Left renal cortex interstitium (tissue), 4 donors: Measurements from ENCODE around the gene GPSM3. TPM values are rescaled to one million over a fixed set of nuclear protein-coding genes. Genes with fewer than 3 reads are reported as not detected.
A peak's percentile ranks its signal among the peaks of the same experiment; 100 is the strongest.
"Not testable (repeated sequence)": the region's sequence is repeated elsewhere in the genome, so short reads cannot be mapped to it uniquely, and the experiment has no call there.

Experiments used
- DNase-seq, 4 donors: peaks; one replicate each; pipeline ENCODE4 v3.0.0-alpha.2; 2013; ENCODE audit warnings: low read depth in 4 of 4, low spot score in 2 of 4, missing footprints in 1 of 4
- polyA plus RNA-seq, 4 donors: library from polyadenylated mRNA; unstranded; fragments of 120-200 nt; gene quantifications; one replicate each; pipeline ENCODE4 v1.2.1, GENCODE V29; 2013; ENCODE audit not compliant: insufficient read length in 4 of 4

Gene GPSM3
- polyA plus RNA-seq, 4 donors: 9.5 to 12.0 (median 11.3) TPM

GRCh38 chr6:32203426-32204267 is 11.2 kb upstream of the GPSM3 start:
- no peak for DNase-seq

- DNase-seq: no peak
Observed at GRCh38 chr6:32202186-32202585, 9.7 kb upstream of the GPSM3 start.

DNA sequence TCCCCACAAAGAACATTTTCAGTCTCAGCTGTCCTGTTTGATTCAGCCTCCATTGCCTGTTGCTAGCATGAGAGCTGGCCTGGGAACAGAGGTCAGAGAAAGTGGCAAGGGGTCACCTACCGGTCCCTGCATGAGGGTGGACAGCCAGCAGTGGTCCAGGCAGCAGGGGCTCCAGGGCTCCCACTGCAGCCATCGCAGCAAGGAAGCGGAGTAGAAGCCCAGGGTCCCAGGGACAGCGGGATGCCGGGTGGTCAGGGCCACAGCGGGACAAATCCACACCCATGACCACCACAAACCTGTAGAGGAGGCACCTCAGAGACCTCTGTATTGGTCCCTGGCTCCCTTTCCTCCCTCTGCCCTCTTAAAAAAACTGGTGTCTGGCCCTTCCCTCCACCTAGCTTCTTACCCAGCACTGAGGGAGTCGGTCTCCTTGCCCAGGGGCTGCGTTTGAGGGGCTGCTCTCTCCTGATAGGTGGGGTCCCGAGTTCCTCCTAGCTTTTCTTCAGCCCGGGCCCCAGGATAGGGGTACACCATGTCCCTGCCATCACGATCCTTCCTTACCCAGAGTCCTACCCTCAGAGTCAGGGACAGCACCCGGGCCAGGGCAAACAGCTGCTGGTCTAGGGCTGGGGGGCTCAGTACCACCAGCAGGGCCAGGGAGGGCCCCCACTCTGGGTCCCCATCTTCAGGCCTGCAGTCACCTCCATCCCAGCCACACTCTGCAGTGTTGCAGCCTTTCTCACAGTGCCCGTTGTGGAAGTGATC is 8.4 kb upstream of the GPSM3 start:
- DNase-seq: no peak

DNA sequence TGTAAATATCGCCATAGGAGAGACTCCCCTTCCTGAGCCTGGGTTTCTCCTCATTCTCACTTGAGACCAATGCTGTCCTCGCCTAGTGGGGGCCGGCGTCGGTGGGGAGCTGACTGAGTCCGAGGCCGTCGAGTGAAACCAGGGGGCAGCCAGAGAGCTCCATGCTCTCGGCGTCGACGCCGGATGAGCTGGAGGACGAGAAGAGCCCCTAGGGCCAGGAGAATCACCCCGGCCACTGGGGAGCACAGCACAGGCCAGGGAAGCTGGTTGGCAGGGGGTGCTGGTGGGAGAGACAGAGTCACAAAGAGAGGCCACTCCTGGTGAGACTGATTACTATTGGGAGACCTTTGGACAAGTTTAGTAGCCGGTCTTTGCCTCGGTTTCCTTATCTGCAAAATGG is 6.4 kb upstream of the GPSM3 start:
- no peak for DNase-seq

DNA sequence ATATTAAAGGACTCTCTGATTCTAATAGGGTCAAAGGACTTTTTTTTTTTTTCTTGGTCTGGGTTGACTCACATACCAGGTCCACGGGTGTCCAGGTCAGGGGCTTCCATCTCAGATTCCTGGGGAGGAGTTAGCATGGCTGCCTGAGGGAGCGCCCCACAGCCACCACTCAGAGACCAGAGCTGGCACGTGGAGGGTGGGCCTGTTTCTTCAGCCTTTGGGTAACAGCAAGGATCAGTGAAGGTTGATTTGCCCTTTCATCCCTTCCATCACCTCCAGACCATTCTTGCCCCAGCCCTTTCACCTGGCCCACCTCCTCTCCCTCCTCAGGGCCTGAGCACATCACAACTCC is 5.9 kb upstream of the GPSM3 start:
- DNase-seq: no peak

DNA sequence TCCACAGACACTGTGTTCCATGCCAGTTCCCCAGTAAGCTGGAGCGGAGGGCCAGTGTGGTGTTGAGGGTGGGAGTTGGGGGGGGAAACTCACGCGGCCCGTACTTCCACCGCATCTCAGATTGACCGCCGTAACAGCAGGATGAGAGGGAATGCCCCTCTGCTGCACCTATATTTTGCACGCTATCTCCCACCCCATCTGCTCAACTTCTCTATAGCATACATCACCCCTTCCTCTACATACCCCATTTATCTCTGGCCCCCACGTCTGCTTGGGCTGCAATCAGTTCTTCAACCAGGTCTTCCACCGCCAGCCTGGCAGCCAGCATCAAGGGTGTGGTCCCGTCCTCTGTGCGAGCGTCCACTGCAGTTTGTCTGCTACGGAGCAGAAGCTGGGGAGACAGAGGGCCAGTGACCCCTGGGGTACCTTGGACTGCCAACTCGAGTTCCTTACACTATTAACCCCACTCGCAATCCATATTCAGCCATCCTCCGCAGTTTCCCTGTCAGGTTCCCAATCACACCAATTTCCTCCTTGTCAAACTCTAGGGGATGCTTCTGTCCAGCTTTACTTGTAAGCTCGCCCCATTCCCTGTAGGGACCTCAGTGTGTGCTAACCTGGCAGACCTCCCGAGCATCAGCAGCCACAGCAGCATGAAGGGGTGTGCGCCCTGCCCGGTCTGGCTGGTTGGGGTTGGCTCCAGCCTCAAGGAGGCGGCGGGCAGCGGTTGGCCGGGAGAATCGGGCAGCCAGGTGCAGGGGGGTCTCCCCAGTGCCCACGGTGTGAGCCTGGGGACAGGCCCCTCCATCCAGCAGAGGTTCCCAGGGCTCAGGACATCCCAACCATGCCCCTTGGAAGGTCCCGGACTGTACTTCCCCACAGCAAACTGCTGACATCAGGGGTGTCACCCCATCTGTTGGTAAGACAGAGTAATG is 4.5 kb upstream of the GPSM3 start:
- DNase-seq: no peak

- DNase-seq: peak; percentile 83 to 91 (median 83)
Observed at GRCh38 chr6:32195902-32196681, 3.6 kb upstream of the GPSM3 start.

- DNase-seq: peak; percentile 96 to 99 (median 99)
Observed at GRCh38 chr6:32195652-32195901, 3.1 kb upstream of the GPSM3 start.

DNA sequence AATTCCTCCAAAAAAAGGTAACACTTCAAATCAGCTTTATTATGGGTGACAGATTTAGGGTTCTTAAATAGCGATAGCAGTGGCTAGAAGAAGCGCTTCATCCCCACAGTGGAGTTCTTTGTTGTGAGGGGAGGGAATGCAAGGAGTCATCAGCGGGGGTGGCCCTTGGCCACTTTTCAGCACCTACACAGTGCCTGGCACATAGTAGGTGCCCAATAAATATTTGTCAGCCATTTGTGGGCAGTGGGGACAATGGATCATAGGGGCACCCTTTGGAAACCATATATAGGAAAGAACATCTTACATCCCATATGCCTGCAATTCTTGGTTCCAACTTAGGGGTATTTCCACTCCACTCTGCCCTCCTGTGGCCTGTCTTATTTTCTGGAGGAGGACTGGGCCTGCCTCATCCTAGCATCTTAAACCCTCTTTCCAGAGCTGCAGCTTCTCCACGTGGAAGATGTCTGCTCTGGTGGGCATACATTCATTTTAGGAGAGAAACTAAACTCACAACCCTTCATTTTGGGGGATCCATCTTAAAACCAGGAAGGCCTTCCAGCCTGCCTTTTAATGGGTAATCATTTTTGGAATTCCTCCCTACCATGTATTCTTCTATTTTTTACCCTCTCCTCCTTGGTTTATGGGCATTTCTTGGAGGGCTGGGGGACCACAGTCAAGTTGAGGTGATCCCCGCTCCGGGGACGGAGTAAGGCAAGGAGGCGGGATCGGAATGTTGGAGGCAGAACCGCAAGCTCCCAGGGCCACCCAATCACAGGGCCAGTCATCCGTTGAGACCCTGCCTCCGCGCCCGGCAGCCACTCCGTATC is 2.6 kb upstream of the GPSM3 start:
- DNase-seq: no peak

GRCh38 chr6:32194388-32194787 is 1.9 kb upstream of the GPSM3 start:
- no peak for DNase-seq

GRCh38 chr6:32193096-32193495 is 653 bp upstream of the GPSM3 start:
- not testable (repeated sequence) for DNase-seq

GRCh38 chr6:32191696-32192607 is 491 bp downstream of the GPSM3 start:
- no peak for DNase-seq

DNA sequence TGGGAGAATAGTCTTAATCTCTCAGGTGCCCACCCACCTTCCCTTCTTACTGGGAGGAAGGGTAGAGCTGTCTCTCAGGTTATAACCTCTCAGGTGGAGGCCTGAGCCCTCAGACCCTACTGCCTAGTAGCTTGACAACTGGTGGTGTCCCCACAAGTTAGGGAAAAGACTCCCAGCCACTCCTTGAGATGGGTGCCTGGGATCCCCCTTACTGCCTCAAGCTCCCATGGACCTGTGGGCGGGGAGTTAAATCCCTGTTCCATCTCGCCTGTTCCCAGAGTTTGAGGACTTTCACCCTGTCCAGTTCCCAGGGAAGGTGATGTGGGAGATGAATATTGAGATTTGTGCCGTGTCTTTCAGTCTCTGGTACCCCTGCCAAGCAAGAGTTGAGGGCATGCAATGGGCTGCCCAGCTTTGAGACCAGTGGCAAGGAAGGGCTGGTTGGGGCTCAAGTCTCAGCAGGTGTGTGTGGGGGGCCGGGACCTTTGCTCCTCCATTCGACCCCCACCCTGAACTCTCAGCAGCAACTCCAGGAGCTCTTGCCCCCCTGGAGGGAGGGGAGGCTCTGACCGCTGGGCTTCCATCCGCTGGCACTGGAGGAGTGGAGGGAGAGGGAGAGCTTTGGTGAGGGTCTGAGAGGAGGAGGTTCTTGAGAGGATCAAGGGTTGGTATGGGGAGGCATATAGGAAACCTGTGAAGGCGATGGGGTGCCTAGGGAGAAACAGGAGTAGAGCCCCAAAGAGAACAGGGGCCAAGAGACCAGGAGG is 1.3 kb downstream of the GPSM3 start:
- DNase-seq: no peak

- DNase-seq: peak; percentile 77 to 93 (median 88)
Observed at GRCh38 chr6:32190054-32190851, 2.2 kb downstream of the GPSM3 start, which contains the start of gene PBX2. TSS of gene PBX2 (minus strand) at chr6:32190202. CDS start at chr6:32189915, 287 bp downstream.

- no peak for DNase-seq
Observed at GRCh38 chr6:32189742-32190053, 2.7 kb downstream of the GPSM3 start.

GRCh38 chr6:32189069-32189741 is 3.2 kb downstream of the GPSM3 start:
- no peak for DNase-seq
